ENCODE measurements around the gene FEZ2. TPM values are rescaled to one million over a fixed set of nuclear protein-coding genes. Genes with fewer than 3 reads are reported as not detected.

Gene FEZ2, protein sequence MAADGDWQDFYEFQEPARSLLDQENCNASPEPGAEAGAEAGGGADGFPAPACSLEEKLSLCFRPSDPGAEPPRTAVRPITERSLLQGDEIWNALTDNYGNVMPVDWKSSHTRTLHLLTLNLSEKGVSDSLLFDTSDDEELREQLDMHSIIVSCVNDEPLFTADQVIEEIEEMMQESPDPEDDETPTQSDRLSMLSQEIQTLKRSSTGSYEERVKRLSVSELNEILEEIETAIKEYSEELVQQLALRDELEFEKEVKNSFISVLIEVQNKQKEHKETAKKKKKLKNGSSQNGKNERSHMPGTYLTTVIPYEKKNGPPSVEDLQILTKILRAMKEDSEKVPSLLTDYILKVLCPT
- total RNA-seq (10 to 100 TPM; 59.3 to 59.4 TPM), polyA plus RNA-seq (10 to 100 TPM; 36.1 to 57.6 TPM)
- long read RNA-seq, donor 1, partial matches to known transcripts, result 2 of 56 reads
- long read RNA-seq, donor 1, other reads (novel, unspliced or antisense), result 53 of 56 reads
- long read RNA-seq, donor 2, full-length matches to known transcripts, result 1 of 26 reads
- long read RNA-seq, donor 2, partial matches to known transcripts, result 6 of 26 reads
- long read RNA-seq, donor 2, other reads (novel, unspliced or antisense), result 19 of 26 reads

GRCh38 chr2:36597532-36598377 is at the start of gene FEZ2:
Gene FEZ2, minus strand, starts transcription at chr2:36598168. Its CDS starts 26 bp downstream, at chr2:36598142.
- H3K4me1 ChIP-seq (ENCODE audit: control insufficient read depth in 1 of 2, insufficient read depth in 2 of 2, low read length in 2 of 2), result peaks cover 0 to 4% of the 10 kb centered on the region in 2 donors
- no peaks in the 10 kb centered on the region for H3K9me3 ChIP-seq (ENCODE audit: control insufficient read depth, low read length)
- intact Hi-C loops (cut with DNase I), result loop anchor here in 1 of 2 donors (5.0 kb wide), 1 partner anchor 35 kb away; no protein-coding TSS in a partner anchor
- peak within 1 kb of the TSS; percentile 52 to 80 for H3K27ac ChIP-seq (ENCODE audit: low read depth in 1 of 2, low read length in 2 of 2)
- no peaks in the 10 kb centered on the region for H3K36me3 ChIP-seq (ENCODE audit: control insufficient read depth in 1 of 2, insufficient read depth in 2 of 2, low read length in 1 of 2)
- peak; percentile 97 for ATAC-seq (ENCODE audit: low FRiP score)
- peak; percentile 84 to 91 for DNase-seq
- WGBS, 2 donors, result 0 to 1% methylated on average over 50 to 81 of the region's 81 CpGs
- peak within 1 kb of the TSS; percentile 95 to 97 for H3K4me3 ChIP-seq (ENCODE audit: low read length in 2 of 2)
- H3K27me3 ChIP-seq (ENCODE audit: control insufficient read depth in 1 of 2, insufficient read depth in 2 of 2, low read length in 1 of 2), result no peaks in the 10 kb centered on the region

GRCh38 chr2:36634981-36635597 is 37.1 kb upstream of the FEZ2 start:
- Histone ChIP-seq H3K27ac (ENCODE audit: low read depth in 1 of 2, low read length in 2 of 2) (peak overlapping the region in 1 of 2 donors; percentile 36), H3K9me3 (ENCODE audit: control insufficient read depth, low read length) (no peaks in the 10 kb centered on the region), H3K27me3 (ENCODE audit: control insufficient read depth in 1 of 2, insufficient read depth in 2 of 2, low read length in 1 of 2) (no peaks in the 10 kb centered on the region), H3K4me3 (ENCODE audit: low read length in 2 of 2) (no peak overlapping the region), H3K4me1 (ENCODE audit: control insufficient read depth in 1 of 2, insufficient read depth in 2 of 2, low read length in 2 of 2) (peaks cover 3 to 5% of the 10 kb centered on the region in 2 donors), H3K36me3 (ENCODE audit: control insufficient read depth in 1 of 2, insufficient read depth in 2 of 2, low read length in 1 of 2) (no peaks in the 10 kb centered on the region)
- no peak for ATAC-seq (ENCODE audit: low FRiP score)
- DNase-seq, result no peak
- intact Hi-C loops (cut with DNase I), result no loop called here
- WGBS, 2 donors, result 42 to 54% methylated on average over 3 of the region's 3 CpGs

- H3K4me3 ChIP-seq (ENCODE audit: low read length in 2 of 2), result no peak overlapping the region
- no peaks in the 10 kb centered on the region for H3K9me3 ChIP-seq (ENCODE audit: control insufficient read depth, low read length)
- ATAC-seq (ENCODE audit: low FRiP score) (no peak), DNase-seq (no peak)
- H3K4me1 ChIP-seq (ENCODE audit: control insufficient read depth in 1 of 2, insufficient read depth in 2 of 2, low read length in 2 of 2), result peaks cover 3 to 5% of the 10 kb centered on the region in 2 donors
- H3K27ac ChIP-seq (ENCODE audit: low read depth in 1 of 2, low read length in 2 of 2), result no peak overlapping the region
- H3K27me3 ChIP-seq (ENCODE audit: control insufficient read depth in 1 of 2, insufficient read depth in 2 of 2, low read length in 1 of 2), result no peaks in the 10 kb centered on the region
- no peaks in the 10 kb centered on the region for H3K36me3 ChIP-seq (ENCODE audit: control insufficient read depth in 1 of 2, insufficient read depth in 2 of 2, low read length in 1 of 2)
- intact Hi-C loops (cut with DNase I), result no loop called here
- 97% methylated on average over 2 of the region's 2 CpGs for WGBS, 2 donors
These were observed 35.6 kb upstream of the FEZ2 start for GRCh38 chr2:36633470-36634092.

GRCh38 chr2:36626756-36627155 is 28.8 kb upstream of the FEZ2 start:
- Histone ChIP-seq H3K9me3 (ENCODE audit: control insufficient read depth, low read length) (peaks cover 3% of the 10 kb centered on the region), H3K27me3 (ENCODE audit: control insufficient read depth in 1 of 2, insufficient read depth in 2 of 2, low read length in 1 of 2) (peaks cover 0 to 2% of the 10 kb centered on the region in 2 donors), H3K4me3 (ENCODE audit: low read length in 2 of 2) (no peak overlapping the region), H3K27ac (ENCODE audit: low read depth in 1 of 2, low read length in 2 of 2) (no peak overlapping the region), H3K36me3 (ENCODE audit: control insufficient read depth in 1 of 2, insufficient read depth in 2 of 2, low read length in 1 of 2) (no peaks in the 10 kb centered on the region), H3K4me1 (ENCODE audit: control insufficient read depth in 1 of 2, insufficient read depth in 2 of 2, low read length in 2 of 2) (no peaks in the 10 kb centered on the region)
- intact Hi-C loops (cut with DNase I), result no loop called here
- DNase-seq (no peak), ATAC-seq (ENCODE audit: low FRiP score) (no peak)
- 35 to 38% methylated on average over 3 of the region's 3 CpGs for WGBS, 2 donors

DNA sequence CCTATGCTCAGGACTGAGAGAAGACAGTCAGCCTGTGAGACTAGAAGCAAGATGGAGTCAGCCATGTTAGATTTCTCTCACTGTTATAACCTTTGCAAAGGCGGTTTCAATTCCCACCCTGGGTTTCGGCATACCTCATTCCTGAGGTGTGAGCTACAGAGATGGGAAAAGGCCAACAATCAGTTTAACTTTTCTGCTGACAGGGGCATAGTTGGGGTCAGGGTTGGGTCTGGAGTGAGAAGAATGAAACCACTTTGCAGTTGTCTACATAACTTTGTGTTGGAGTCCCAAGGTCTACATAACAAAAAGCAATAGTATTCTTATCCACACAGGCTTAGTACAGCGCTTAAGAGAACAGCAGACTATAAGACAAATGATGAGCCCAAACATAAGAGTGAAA is 28.1 kb upstream of the FEZ2 start:
- H3K4me1 ChIP-seq (ENCODE audit: control insufficient read depth in 1 of 2, insufficient read depth in 2 of 2, low read length in 2 of 2), result no peaks in the 10 kb centered on the region
- H3K27me3 ChIP-seq (ENCODE audit: control insufficient read depth in 1 of 2, insufficient read depth in 2 of 2, low read length in 1 of 2), result peaks cover 0 to 2% of the 10 kb centered on the region in 2 donors
- no peaks in the 10 kb centered on the region for H3K36me3 ChIP-seq (ENCODE audit: control insufficient read depth in 1 of 2, insufficient read depth in 2 of 2, low read length in 1 of 2)
- peaks cover 3% of the 10 kb centered on the region for H3K9me3 ChIP-seq (ENCODE audit: control insufficient read depth, low read length)
- ATAC-seq (ENCODE audit: low FRiP score), result no peak
- intact Hi-C loops (cut with DNase I), result no loop called here
- no peak overlapping the region for H3K27ac ChIP-seq (ENCODE audit: low read depth in 1 of 2, low read length in 2 of 2)
- DNase-seq, result no peak
- 97 to 100% methylated on average over 3 of the region's 3 CpGs for WGBS, 2 donors
- H3K4me3 ChIP-seq (ENCODE audit: low read length in 2 of 2), result no peak overlapping the region

DNA sequence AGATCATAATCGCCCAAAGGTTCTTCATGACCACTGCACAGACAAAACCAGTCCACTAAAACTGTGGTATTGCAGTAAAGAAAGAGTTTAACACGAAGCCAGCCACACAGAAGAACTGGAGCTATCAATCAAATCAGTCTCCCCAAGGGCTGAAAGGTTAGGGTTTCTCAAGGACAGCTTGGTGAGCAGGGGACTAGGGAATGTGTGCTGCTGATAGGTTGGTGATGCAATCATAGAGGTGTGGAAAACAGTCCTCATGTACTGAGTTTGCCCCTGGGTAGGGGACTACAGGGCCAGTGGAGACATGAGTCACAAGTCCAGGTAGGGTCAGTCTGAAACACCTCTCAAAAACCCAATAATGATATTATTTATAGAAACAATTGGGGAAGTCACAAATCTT is 27.3 kb upstream of the FEZ2 start:
- DNase-seq (no peak), ATAC-seq (ENCODE audit: low FRiP score) (no peak)
- Histone ChIP-seq H3K27ac (ENCODE audit: low read depth in 1 of 2, low read length in 2 of 2) (no peak overlapping the region), H3K9me3 (ENCODE audit: control insufficient read depth, low read length) (peaks cover 3% of the 10 kb centered on the region), H3K27me3 (ENCODE audit: control insufficient read depth in 1 of 2, insufficient read depth in 2 of 2, low read length in 1 of 2) (peaks cover 0 to 2% of the 10 kb centered on the region in 2 donors), H3K4me1 (ENCODE audit: control insufficient read depth in 1 of 2, insufficient read depth in 2 of 2, low read length in 2 of 2) (no peaks in the 10 kb centered on the region), H3K4me3 (ENCODE audit: low read length in 2 of 2) (no peak overlapping the region), H3K36me3 (ENCODE audit: control insufficient read depth in 1 of 2, insufficient read depth in 2 of 2, low read length in 1 of 2) (no peaks in the 10 kb centered on the region)
- intact Hi-C loops (cut with DNase I), result no loop called here
- 90% methylated on average over 2 of the region's 2 CpGs for WGBS, 2 donors

DNA sequence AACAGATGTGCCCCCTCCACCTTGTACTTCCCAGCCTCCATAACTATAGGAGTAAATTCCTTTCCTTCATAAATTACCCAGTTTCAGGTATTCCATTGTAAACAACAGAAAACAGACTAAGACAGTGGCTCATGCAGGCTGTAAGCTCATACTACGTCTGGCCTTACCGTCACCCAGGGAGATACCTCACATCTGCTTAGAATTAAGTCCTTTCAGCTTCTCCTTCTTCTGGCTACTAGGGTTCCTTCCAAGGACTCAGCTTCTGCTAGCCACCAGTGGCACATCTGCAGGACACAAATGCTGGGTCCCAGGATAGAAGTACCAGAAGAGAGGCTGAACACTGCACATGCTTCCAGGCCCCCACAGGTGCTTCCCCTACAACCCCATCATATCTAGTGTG is 22.4 kb upstream of the FEZ2 start:
- no peak overlapping the region for H3K4me3 ChIP-seq (ENCODE audit: low read length in 2 of 2)
- peaks cover 1% of the 10 kb centered on the region for H3K9me3 ChIP-seq (ENCODE audit: control insufficient read depth, low read length)
- H3K36me3 ChIP-seq (ENCODE audit: control insufficient read depth in 1 of 2, insufficient read depth in 2 of 2, low read length in 1 of 2), result no peaks in the 10 kb centered on the region
- 79 to 91% methylated on average over 2 of the region's 2 CpGs for WGBS, 2 donors
- H3K27me3 ChIP-seq (ENCODE audit: control insufficient read depth in 1 of 2, insufficient read depth in 2 of 2, low read length in 1 of 2), result peaks cover 0 to 2% of the 10 kb centered on the region in 2 donors
- no peaks in the 10 kb centered on the region for H3K4me1 ChIP-seq (ENCODE audit: control insufficient read depth in 1 of 2, insufficient read depth in 2 of 2, low read length in 2 of 2)
- ATAC-seq (ENCODE audit: low FRiP score), result no peak
- no peak overlapping the region for H3K27ac ChIP-seq (ENCODE audit: low read depth in 1 of 2, low read length in 2 of 2)
- DNase-seq, result no peak
- intact Hi-C loops (cut with DNase I), result no loop called here

- Histone ChIP-seq H3K36me3 (ENCODE audit: control insufficient read depth in 1 of 2, insufficient read depth in 2 of 2, low read length in 1 of 2) (no peaks in the 10 kb centered on the region), H3K27ac (ENCODE audit: low read depth in 1 of 2, low read length in 2 of 2) (no peak overlapping the region), H3K27me3 (ENCODE audit: control insufficient read depth in 1 of 2, insufficient read depth in 2 of 2, low read length in 1 of 2) (peaks cover 0 to 2% of the 10 kb centered on the region in 2 donors), H3K4me3 (ENCODE audit: low read length in 2 of 2) (no peak overlapping the region), H3K4me1 (ENCODE audit: control insufficient read depth in 1 of 2, insufficient read depth in 2 of 2, low read length in 2 of 2) (no peaks in the 10 kb centered on the region), H3K9me3 (ENCODE audit: control insufficient read depth, low read length) (no peaks in the 10 kb centered on the region)
- intact Hi-C loops (cut with DNase I), result no loop called here
- ATAC-seq (ENCODE audit: low FRiP score) (no peak), DNase-seq (no peak)
- WGBS, 2 donors, result 21 to 43% methylated on average over 1 of the region's 1 CpG
These were observed 20.4 kb upstream of the FEZ2 start for GRCh38 chr2:36618381-36618780.

Measured in aorta (tissue), 5 donors.